D721Med (cell line): Measurements from ENCODE around the gene PAFAH2.

ENCODE experiments used
- DNase-seq: peaks from one replicate; pipeline ENCODE4 v3.0.0; 2011; ENCODE audit warnings: low spot score; ENCODE audit not compliant: insufficient read length
- FAIRE-seq: peaks from 2 replicates; lab custom pipeline; 2011; peaks lifted over from hg19 to GRCh38; lab: Jason Lieb, UNC
- CTCF ChIP-seq: IDR thresholded peaks from 2 replicates; pipeline ENCODE4 v1.5.1; 2012; ENCODE audit warnings: mild to moderate bottlenecking, control low read depth; ENCODE audit not compliant: insufficient read depth; ENCODE audit errors: missing control alignments

PAFAH2 gene

GRCh38 chr1:26023826-26024225, 26.0 kb upstream of the PAFAH2 start:
- DNase-seq (no peak), FAIRE-seq (no peak)
- no peak for TF ChIP-seq CTCF

- TF ChIP-seq CTCF, result no peak
- FAIRE-seq (no peak), DNase-seq (no peak)
These were observed 25.1 kb upstream of the PAFAH2 start for GRCh38 chr1:26023009-26023408.

GRCh38 chr1:26022404-26022779, 24.5 kb upstream of the PAFAH2 start:
- DNase-seq (no peak), FAIRE-seq (no peak)
- TF ChIP-seq CTCF, result no peak

GRCh38 chr1:26021647-26022403, 24.0 kb upstream of the PAFAH2 start, which contains the start of gene EXTL1:
TSS of gene EXTL1 (plus strand) at chr1:26021775. CDS start at chr1:26022647, 872 bp downstream.
- no peak for TF ChIP-seq CTCF
- DNase-seq, result peak; percentile 57
- FAIRE-seq, result no peak

- no peak for FAIRE-seq
- TF ChIP-seq CTCF, result no peak
These were observed 23.2 kb upstream of the PAFAH2 start for GRCh38 chr1:26020941-26021646.

GRCh38 chr1:26020330-26020768, 22.5 kb upstream of the PAFAH2 start:
- DNase-seq, result no peak
- TF ChIP-seq CTCF, result no peak
- FAIRE-seq, result no peak

More at GRCh38 chr1:26020941-26021646, 23.2 kb upstream of the PAFAH2 start:
- no peak for DNase-seq

GRCh38 chr1:26019641-26020315, 21.9 kb upstream of the PAFAH2 start:
- DNase-seq (no peak), FAIRE-seq (no peak)
- TF ChIP-seq CTCF, result no peak
